HFFc6 (cell line): Measurements from ENCODE around the gene ADAMTS7. TPM values are rescaled to one million over a fixed set of nuclear protein-coding genes. Genes with fewer than 3 reads are reported as not detected.
"Not testable (repeated sequence)": the region's sequence is repeated elsewhere in the genome, so short reads cannot be mapped to it uniquely, and the experiment has no call there.

Experiments
- DNase-seq: peaks from one replicate; pipeline ENCODE4 v3.0.0-alpha.2; 2018
- H3K27ac Mint-ChIP-seq: 2 replicates; pipeline ENCODE4 v1.8.0; 2020; ENCODE audit warnings: mild to moderate bottlenecking, mixed read lengths
- H3K27me3 Mint-ChIP-seq: 2 replicates; pipeline ENCODE4 v1.8.0; 2021; ENCODE audit warnings: mild to moderate bottlenecking, moderate library complexity, mixed read lengths; ENCODE audit not compliant: insufficient read depth
- H3K36me3 Mint-ChIP-seq: 2 replicates; pipeline ENCODE4 v1.8.0; 2021; ENCODE audit warnings: low read depth, mixed read lengths
- H3K4me1 Mint-ChIP-seq: 2 replicates; pipeline ENCODE4 v1.8.0; 2020; ENCODE audit warnings: low read depth, mixed read lengths
- H3K4me3 Mint-ChIP-seq: 2 replicates; pipeline ENCODE4 v1.8.0; 2020; ENCODE audit warnings: mild to moderate bottlenecking, moderate library complexity, mixed read lengths
- H3K9me3 Mint-ChIP-seq: 2 replicates; pipeline ENCODE4 v1.8.0; 2020; ENCODE audit warnings: mild to moderate bottlenecking, mixed read lengths
- CTCF ChIP-seq: fragments of 200-600 bp; sonication (generic); IDR thresholded peaks from 2 replicates; pipeline ENCODE4 v1.5.0; 2021; ENCODE audit warnings: antibody characterized with exemption, mild to moderate bottlenecking
- total RNA-seq, 6 experiments: library from RNA; stranded (reverse); fragmentation: NEBNext Ultra II Directional; extraction: Animal tissue kit (Norgen Biotek cat#: 25700); gene quantifications; 2 replicates in 1 of 6; 3 replicates in 5 of 6; pipeline ENCODE4 v1.2.3, GENCODE V29; 2021

ADAMTS7 gene
- total RNA-seq, 6 experiments from 2014 or later: 0.39 to 0.66 (median 0.59) TPM

GRCh38 chr15:78734451-78735064, 76.7 kb downstream of the ADAMTS7 start:
- Mint-ChIP-seq H3K27me3 (peaks cover 46% of the 10 kb centered on the region), H3K36me3 (no peaks in the 10 kb centered on the region), H3K9me3 (no peaks in the 10 kb centered on the region), H3K4me1 (no peaks in the 10 kb centered on the region), H3K4me3 (no peak overlapping the region), H3K27ac (no peak overlapping the region)
- no peak for DNase-seq
- TF ChIP-seq CTCF: no peak

- H3K27me3 Mint-ChIP-seq: peaks cover 53% of the 10 kb centered on the region
- H3K4me3 Mint-ChIP-seq: no peak overlapping the region
- no peak overlapping the region for H3K27ac Mint-ChIP-seq
- H3K9me3 Mint-ChIP-seq: no peaks in the 10 kb centered on the region
- H3K36me3 Mint-ChIP-seq: no peaks in the 10 kb centered on the region
- TF ChIP-seq CTCF: no peak
- no peak for DNase-seq
- peaks cover 12% of the 10 kb centered on the region for H3K4me1 Mint-ChIP-seq
Observed at GRCh38 chr15:78732634-78733033, 78.6 kb downstream of the ADAMTS7 start.

- no peak for DNase-seq
- no peaks in the 10 kb centered on the region for H3K36me3 Mint-ChIP-seq
- H3K27ac Mint-ChIP-seq: no peak overlapping the region
- peaks cover 15% of the 10 kb centered on the region for H3K4me1 Mint-ChIP-seq
- H3K27me3 Mint-ChIP-seq: peaks cover 51% of the 10 kb centered on the region
- H3K9me3 Mint-ChIP-seq: no peaks in the 10 kb centered on the region
- H3K4me3 Mint-ChIP-seq: no peak overlapping the region
- no peak for TF ChIP-seq CTCF
Observed at GRCh38 chr15:78730955-78731354, 80.3 kb downstream of the ADAMTS7 start.

- not testable (repeated sequence) for H3K36me3 Mint-ChIP-seq, H3K27ac Mint-ChIP-seq, H3K4me3 Mint-ChIP-seq, DNase-seq, H3K9me3 Mint-ChIP-seq
- peaks cover 15% of the 10 kb centered on the region for H3K4me1 Mint-ChIP-seq
- H3K27me3 Mint-ChIP-seq: peaks cover 38% of the 10 kb centered on the region
Observed at GRCh38 chr15:78728427-78728826, 82.8 kb downstream of the ADAMTS7 start.

GRCh38 chr15:78727561-78727960, 83.7 kb downstream of the ADAMTS7 start:
- peaks cover 36% of the 10 kb centered on the region for H3K27me3 Mint-ChIP-seq
- TF ChIP-seq CTCF: no peak
- H3K4me1 Mint-ChIP-seq: peaks cover 15% of the 10 kb centered on the region
- no peaks in the 10 kb centered on the region for H3K9me3 Mint-ChIP-seq
- no peak overlapping the region for H3K27ac Mint-ChIP-seq
- H3K4me3 Mint-ChIP-seq: no peak overlapping the region
- H3K36me3 Mint-ChIP-seq: no peaks in the 10 kb centered on the region
- DNase-seq: no peak

GRCh38 chr15:78726870-78727551, 84.3 kb downstream of the ADAMTS7 start:
- H3K4me1 Mint-ChIP-seq: peaks cover 15% of the 10 kb centered on the region
- H3K27ac Mint-ChIP-seq: no peak overlapping the region
- no peak for TF ChIP-seq CTCF
- DNase-seq: no peak
- H3K4me3 Mint-ChIP-seq: no peak overlapping the region
- no peaks in the 10 kb centered on the region for H3K9me3 Mint-ChIP-seq
- no peaks in the 10 kb centered on the region for H3K36me3 Mint-ChIP-seq
- peaks cover 30% of the 10 kb centered on the region for H3K27me3 Mint-ChIP-seq

- not testable (repeated sequence) for H3K9me3 Mint-ChIP-seq, H3K36me3 Mint-ChIP-seq, H3K4me3 Mint-ChIP-seq, H3K27ac Mint-ChIP-seq, DNase-seq
- Mint-ChIP-seq H3K27me3 (peaks cover 11% of the 10 kb centered on the region), H3K4me1 (peaks cover 19% of the 10 kb centered on the region)
Observed at GRCh38 chr15:78719819-78720450, 91.3 kb downstream of the ADAMTS7 start.
